ENCODE results near the gene ORM1.
"Not testable (repeated sequence)": the region's sequence is repeated elsewhere in the genome, so short reads cannot be mapped to it uniquely, and the experiment has no call there.

The ORM1 gene

GRCh38 chr9:114322831-114323531, at the start of gene ORM1:
Gene ORM1, plus strand, starts transcription at chr9:114323098. Its CDS starts 36 bp downstream, at chr9:114323134.
- not testable (repeated sequence) for DNase-seq (ENCODE audit: low read depth)

GRCh38 chr9:114273461-114273881, 49.4 kb upstream of the ORM1 start:
- DNase-seq (ENCODE audit: low read depth) = no peak

GRCh38 chr9:114274217-114274616, 48.7 kb upstream of the ORM1 start:
- no peak for DNase-seq (ENCODE audit: low read depth)

GRCh38 chr9:114275246-114276004, 47.5 kb upstream of the ORM1 start:
- DNase-seq (ENCODE audit: low read depth) = no peak

- DNase-seq (ENCODE audit: low read depth) = no peak
Observed at GRCh38 chr9:114276908-114277821, 45.7 kb upstream of the ORM1 start.

GRCh38 chr9:114278356-114278755, 44.5 kb upstream of the ORM1 start:
- DNase-seq (ENCODE audit: low read depth) = no peak

GRCh38 chr9:114278881-114279570, 43.9 kb upstream of the ORM1 start:
- DNase-seq (ENCODE audit: low read depth) = no peak

GRCh38 chr9:114279693-114280092, 43.2 kb upstream of the ORM1 start:
- no peak for DNase-seq (ENCODE audit: low read depth)

- no peak for DNase-seq (ENCODE audit: low read depth)
Observed at GRCh38 chr9:114280636-114281472, 42.0 kb upstream of the ORM1 start.

GRCh38 chr9:114281473-114282103, 41.3 kb upstream of the ORM1 start:
- no peak for DNase-seq (ENCODE audit: low read depth)

- no peak for DNase-seq (ENCODE audit: low read depth)
Observed at GRCh38 chr9:114282104-114282485, 40.8 kb upstream of the ORM1 start.

GRCh38 chr9:114282507-114282906, 40.4 kb upstream of the ORM1 start:
- no peak for DNase-seq (ENCODE audit: low read depth)

GRCh38 chr9:114282926-114283325, 40.0 kb upstream of the ORM1 start:
- no peak for DNase-seq (ENCODE audit: low read depth)

GRCh38 chr9:114283551-114284111, 39.3 kb upstream of the ORM1 start:
- no peak for DNase-seq (ENCODE audit: low read depth)

- DNase-seq (ENCODE audit: low read depth) = no peak
Observed at GRCh38 chr9:114284316-114285060, 38.4 kb upstream of the ORM1 start.

- DNase-seq (ENCODE audit: low read depth) = no peak
Observed at GRCh38 chr9:114285166-114285867, 37.6 kb upstream of the ORM1 start.

- no peak for DNase-seq (ENCODE audit: low read depth)
Observed at GRCh38 chr9:114286146-114286679, 36.7 kb upstream of the ORM1 start.

- no peak for DNase-seq (ENCODE audit: low read depth)
Observed at GRCh38 chr9:114287001-114287762, 35.7 kb upstream of the ORM1 start.

Measured in stimulated activated CD8-positive, alpha-beta memory T cell treated with anti-CD3 and anti-CD28 coated beads, Interleukin-12 subunit alpha, Interleukin-12 subunit beta, amount 100 ng/mL, for 4 hours (primary cell).